GM18499 (cell line): ENCODE measurements around the gene SKIC8.

Source experiments
- ATAC-seq: cut with Tn5 transposase; IDR thresholded peaks from one replicate; pipeline ENCODE4 v1.9.1; 2021; ENCODE audit warnings: moderate number of reproducible peaks; ENCODE audit not compliant: insufficient read depth, unreplicated experiment

SKIC8 gene

GRCh38 chr15:78299101-78299930 lies at the start of gene SKIC8:
Gene SKIC8 (minus strand): TSS chr15:78299609. CDS start chr15:78295686, 3,923 bp downstream.
- ATAC-seq = no peak

GRCh38 chr15:78347586-78348543 lies 48.5 kb upstream of the SKIC8 start:
- ATAC-seq = no peak

GRCh38 chr15:78345396-78346125 lies 46.2 kb upstream of the SKIC8 start:
- ATAC-seq = no peak

- ATAC-seq = no peak
These were observed 44.1 kb upstream of the SKIC8 start for GRCh38 chr15:78343276-78344060.

- no peak for ATAC-seq
These were observed 42.6 kb upstream of the SKIC8 start for GRCh38 chr15:78342021-78342420.

DNA sequence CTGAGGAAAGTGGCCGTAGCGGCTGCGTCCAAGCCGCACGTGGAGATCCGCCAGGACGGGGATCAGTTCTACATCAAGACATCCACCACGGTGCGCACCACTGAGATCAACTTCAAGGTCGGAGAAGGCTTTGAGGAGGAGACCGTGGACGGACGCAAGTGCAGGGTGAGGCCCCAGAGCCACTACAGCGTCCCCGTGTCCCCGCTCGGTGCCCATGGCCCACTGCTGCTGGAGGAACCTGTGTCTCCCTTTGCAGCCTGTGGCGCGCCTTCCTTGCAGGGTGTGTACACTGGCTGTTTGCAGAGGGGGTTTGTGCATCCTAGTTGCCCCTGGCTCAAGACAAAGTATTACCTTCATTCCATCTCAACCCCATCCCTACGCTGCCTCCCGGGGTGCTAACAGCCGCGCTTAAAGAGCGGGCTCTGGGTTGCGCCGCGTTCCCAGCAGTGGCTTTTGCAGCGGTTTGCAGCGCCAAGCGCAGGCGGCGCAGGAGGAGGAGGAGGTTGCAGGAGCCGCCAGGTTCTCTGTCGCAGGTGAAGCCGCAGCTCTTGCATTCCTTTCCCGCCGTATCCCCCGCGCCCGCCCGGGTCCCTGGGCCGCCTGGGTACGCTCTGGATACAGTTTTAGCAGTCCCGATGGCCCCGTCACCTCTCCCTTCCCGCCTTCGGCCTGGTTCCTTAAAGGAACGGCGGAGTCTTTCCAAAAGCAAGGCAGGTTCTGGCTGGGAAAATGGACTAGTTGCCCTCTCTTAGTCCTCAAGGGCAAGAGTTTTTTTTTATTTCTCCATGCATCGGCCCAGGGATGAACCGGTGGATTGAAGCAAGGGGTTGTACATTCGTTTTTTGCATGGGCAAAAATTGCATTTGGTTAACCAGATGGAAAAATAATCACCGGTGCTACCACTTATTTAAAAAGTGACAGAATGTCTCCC lies 41.9 kb upstream of the SKIC8 start:
- no peak for ATAC-seq

DNA sequence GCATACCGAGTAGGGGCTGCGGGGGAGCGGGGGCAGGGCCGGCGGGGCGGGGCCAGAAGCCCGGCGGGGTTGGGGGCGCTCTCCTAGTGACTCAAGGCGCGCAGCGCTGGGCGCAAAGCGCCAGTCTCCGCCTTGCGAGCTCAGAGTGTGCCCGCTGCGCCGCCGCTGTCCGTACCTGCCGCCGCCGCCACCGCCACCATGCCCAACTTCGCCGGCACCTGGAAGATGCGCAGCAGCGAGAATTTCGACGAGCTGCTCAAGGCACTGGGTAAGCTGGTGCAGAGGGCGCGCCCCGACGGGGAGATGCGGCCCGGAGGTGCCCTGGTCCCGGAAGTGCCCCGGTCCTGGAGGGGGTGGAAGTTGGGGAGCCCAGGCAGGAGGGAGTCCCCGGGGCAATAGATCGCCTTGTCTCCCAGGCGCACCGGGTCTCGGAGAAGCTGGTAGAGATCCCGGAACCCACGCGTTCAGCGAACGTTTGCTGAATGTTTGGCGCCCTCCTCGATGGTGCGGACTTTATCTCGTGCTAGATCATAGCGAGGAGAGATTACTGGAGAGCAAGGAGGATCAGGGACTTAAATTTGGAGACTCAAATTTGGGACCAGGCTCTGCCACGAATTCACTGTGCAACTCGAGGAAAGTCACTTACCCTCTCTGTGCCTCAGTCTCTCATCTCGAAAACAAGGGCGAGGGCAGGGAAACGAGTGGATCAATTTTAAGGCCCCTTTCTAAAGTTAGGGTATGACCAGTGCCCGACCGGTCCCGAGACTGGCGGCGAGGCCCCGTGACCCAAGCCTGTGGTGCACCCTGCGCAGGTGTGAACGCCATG lies 41.0 kb upstream of the SKIC8 start, which contains the start of gene CRABP1:
CRABP1 (plus strand) TSS at position 123 of the 826 bp plus-strand sequence; CDS start at position 199, 76 bp downstream.
- ATAC-seq = no peak

DNA sequence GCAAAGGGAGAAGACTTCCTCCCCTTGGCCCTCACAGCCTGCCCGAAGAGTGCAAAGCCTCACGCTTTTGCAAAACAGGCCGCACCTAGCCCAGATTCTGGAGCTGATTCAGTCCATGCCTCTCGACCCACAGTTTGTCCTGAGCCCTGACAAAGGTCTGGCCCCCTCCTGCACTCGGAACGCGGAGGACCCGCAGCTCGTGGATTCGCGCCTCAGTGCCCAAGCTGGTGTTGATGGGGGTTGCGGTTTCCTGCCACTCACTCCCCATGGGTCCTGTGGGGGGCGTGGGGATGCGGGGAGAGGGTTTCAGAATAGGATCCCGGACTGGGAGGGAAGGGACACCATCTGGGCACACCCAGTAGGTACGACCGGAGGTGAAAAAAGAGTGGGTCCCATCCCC lies 40.1 kb upstream of the SKIC8 start:
- no peak for ATAC-seq

DNA sequence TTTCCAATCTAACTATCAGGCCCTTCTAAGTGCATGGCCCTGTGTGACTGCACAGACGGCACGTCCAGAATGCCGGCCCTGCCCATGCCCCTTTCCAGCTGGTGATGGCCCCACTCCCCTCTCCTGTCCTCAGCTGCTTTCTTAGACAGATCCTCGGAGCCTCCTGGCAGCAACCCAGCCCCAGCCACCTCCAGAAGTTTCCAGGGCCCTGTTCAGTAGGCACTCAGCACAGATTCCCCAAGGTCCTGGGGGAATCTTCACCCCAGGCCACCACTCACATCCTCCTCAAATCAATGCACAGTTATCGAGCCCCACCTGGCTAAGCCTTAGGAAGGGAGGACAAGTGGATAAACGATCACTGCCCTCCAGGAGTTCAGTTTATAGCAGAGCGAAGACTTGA lies 39.4 kb upstream of the SKIC8 start:
- ATAC-seq = no peak

DNA sequence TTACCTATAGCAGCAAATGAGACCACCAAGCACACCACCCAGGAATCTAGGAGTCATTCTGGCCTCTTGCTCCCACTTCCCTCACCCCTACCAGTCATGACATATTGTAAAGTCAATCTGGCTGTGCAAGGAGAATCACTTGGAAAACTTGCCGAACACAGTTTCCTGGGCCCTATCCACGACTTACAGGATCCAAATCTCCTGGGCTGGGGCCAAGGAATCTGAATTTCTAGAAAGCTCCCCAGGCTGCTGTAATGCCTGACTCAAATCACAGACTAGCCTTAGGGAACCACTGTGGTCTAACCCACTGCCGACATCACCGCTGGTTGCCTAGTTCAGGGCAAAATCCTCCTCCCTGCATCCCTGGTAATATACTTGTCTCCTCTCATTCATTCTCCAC lies 36.6 kb upstream of the SKIC8 start:
- no peak for ATAC-seq

DNA sequence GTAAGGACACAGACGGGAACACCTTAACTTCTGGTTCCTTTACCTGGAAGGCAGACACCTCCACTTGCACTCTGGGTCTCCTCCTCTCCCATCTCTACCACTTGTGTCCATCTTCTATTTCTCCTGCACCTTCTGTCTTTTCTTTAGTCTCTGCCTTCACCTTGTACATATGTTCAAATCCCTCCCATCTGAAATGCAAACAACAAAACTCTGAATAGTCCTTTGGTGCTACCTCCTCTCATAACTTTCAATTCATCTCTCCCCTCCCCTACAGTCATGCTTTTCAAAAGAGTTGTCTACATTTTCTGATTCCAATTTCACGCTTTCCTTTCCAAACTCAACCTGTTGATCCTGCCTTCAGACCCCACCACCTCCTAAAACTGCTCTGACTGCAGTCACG lies 35.4 kb upstream of the SKIC8 start:
- no peak for ATAC-seq

DNA sequence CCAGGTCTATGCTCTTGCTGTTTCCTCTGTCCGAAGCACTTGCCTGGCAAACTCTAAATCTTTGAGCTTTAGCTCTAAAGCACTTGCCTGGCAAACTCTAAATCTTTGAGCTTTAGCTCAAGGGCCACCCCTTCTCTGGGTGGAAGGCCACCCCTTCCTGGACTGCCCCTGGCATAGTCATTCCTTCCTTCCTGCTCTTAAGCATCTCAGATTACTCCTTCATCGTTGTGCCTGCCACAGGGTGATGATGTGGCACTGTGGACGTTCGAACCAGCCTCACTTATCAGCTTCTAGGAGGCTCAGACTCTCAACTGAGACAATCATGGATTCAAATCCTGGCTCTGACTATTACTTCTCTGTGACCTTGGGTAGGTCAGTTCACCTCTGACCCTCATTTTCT lies 30.2 kb upstream of the SKIC8 start:
- no peak for ATAC-seq

DNA sequence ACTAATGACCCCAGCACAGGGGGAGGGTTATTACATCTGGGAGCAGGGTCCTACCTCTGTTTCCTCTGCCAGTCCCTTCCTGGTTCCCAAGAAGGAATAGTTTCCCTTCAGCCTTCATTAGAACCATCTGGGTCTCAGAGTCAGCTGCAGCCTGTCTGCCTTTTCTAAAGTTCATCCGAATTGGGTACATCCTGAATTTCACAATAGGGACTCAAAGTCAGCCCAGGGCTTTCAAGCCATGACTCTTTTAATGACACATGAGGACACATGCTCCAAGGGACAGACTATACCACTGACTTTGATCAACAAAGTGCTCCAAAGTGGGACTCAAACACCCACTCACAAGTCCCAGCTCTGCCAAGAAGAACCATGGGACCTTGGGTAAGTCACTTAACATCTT lies 28.1 kb upstream of the SKIC8 start:
- no peak for ATAC-seq

- no peak for ATAC-seq
These were observed 25.9 kb upstream of the SKIC8 start for GRCh38 chr15:78325092-78325843.

- ATAC-seq = no peak
These were observed 24.7 kb upstream of the SKIC8 start for GRCh38 chr15:78324144-78324543.

DNA sequence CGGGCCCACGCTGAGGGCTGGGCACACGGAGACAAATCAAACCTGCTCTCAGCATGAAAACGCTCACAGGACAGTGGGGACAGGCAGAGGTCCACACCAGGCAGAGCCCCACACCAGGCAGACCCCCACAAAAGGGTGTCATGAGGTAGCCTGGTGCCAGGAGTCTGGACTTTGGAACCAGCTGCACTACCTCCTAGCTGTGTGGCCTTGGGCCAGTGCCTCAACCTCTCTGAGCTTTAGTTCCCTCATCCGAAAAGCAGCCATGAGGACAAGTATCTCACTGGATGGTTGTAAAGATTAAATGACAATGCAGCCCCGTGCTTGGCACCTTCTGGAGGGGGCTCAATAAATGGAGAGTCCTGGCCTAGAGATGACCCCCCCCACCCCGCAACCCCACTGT lies 24.3 kb upstream of the SKIC8 start:
- no peak for ATAC-seq
